Heart right ventricle (tissue), 16 donors: ENCODE results near the gene PRRG3. TPM values are rescaled to one million over a fixed set of nuclear protein-coding genes. Genes with fewer than 3 reads are reported as not detected.
A peak's percentile ranks its signal among the peaks of the same experiment; 100 is the strongest.

Experiments
- ATAC-seq, 8 donors: fragments of 200-7000 bp; cut with Tn5 transposase; one replicate each; pipeline ENCODE4 v1.9.1; 2020; ENCODE audit warnings: mild to moderate bottlenecking in 8 of 8, moderate library complexity in 8 of 8, moderate number of reproducible peaks in 1 of 8
- DNase-seq, 2 donors: peaks; one replicate each; pipeline ENCODE4 v3.0.0-alpha.2; 2020
- H3K27ac ChIP-seq, 10 donors: fragments of 200-600 bp; sonication (generic) in 2 of 10; one replicate each; pipeline versions ENCODE4 v1.5.0 to v1.8.0; 2020 to 2022; ENCODE audit warnings: mild to moderate bottlenecking in 3 of 10
- H3K27me3 ChIP-seq, 7 donors: fragments of 200-600 bp; one replicate each; pipeline ENCODE4 v1.8.0; 2021 to 2022; ENCODE audit warnings: mild to moderate bottlenecking in 2 of 7
- H3K36me3 ChIP-seq, 9 donors: fragments of 200-600 bp; sonication (generic) in 1 of 9; one replicate each; pipeline versions ENCODE4 v1.5.0 to v1.8.0; 2020 to 2022; ENCODE audit warnings: mild to moderate bottlenecking in 2 of 9
- H3K4me1 ChIP-seq, 9 donors: fragments of 200-600 bp; sonication (generic) in 1 of 9; one replicate each; pipeline versions ENCODE4 v1.5.0 to v1.8.0; 2020 to 2022; ENCODE audit warnings: mild to moderate bottlenecking in 4 of 9
- H3K4me3 ChIP-seq, 10 donors: fragments of 200-600 bp; sonication (generic) in 2 of 10; one replicate each; pipeline versions ENCODE4 v1.5.0 to v1.8.0; 2020 to 2022; ENCODE audit warnings: mild to moderate bottlenecking in 7 of 10, moderate library complexity in 2 of 10
- H3K9me3 ChIP-seq, 11 donors: fragments of 200-600 bp in 10 of 11; sonication (generic) in 2 of 11; one replicate each; pipeline versions ENCODE4 v1.5.0 to v1.8.0; 2013 to 2022; ENCODE audit warnings: mild to moderate bottlenecking in 2 of 11, control low read depth in 1 of 11, moderate library complexity in 1 of 11
- WGBS, 2 donors: extraction: QIAGEN DNeasy Blood & Tissue Kit; methylation state at CpG; one replicate each; pipeline ENCODE4 v1.1.7; 2013; ENCODE audit warnings: inconsistent platforms in 1 of 2; 5-methylcytosine and 5-hydroxymethylcytosine counted together
- intact Hi-C, 10 donors: fragments of 100-400 bp; cut with DNase I; formaldehyde crosslinking; loops; one replicate each; pipeline versions ENCODE4 v1.11.1 to v1.14.2; 2022
- polyA plus RNA-seq, 2 donors: library from polyadenylated mRNA; stranded (reverse); fragments of 200-250 nt; gene quantifications; one replicate each; pipeline ENCODE4 v1.2.3, GENCODE V29; 2013
- total RNA-seq, 10 donors: library from RNA; stranded (reverse); fragmentation: NEBNext Ultra II Directional in 3 of 10; extraction: Animal tissue kit (Norgen Biotek cat#: 25700) in 3 of 10; gene quantifications; one replicate each; pipeline versions ENCODE4 v1.2.1 to v1.2.4, GENCODE V29; 2021 to 2023
- TF ChIP-seq, protein P1 (sequence below), 9 donors: fragments of 200-600 bp; sonication (generic) in 2 of 9; IDR thresholded peaks; one replicate each; pipeline versions ENCODE4 v1.5.0 to v1.8.0; 2021 to 2022; ENCODE audit warnings: antibody characterized with exemption in 9 of 9, mild to moderate bottlenecking in 5 of 9, moderate library complexity in 1 of 9
- donor health status: Arrhythmogenic right ventricular cardiomyopathy.
- donor health status: ischemic (EF 13 %, LVEDD 7.1; RV severe dilation, severe dysfunction).
- donor health status: healthy with polysubstance abuse.
- donor health status: DM: no; HTN: yes; CAD: no.
- donor health status: DM: no; HTN: no; CAD: no.
- donor health status: ischemic (EF 25% LVEDD 6.9; RV normal size, moderate dysfunction).
- donor health status: ischemic (EF 25% LVEDD 5.7; RV mildly dilated, moderate dysfunction).
- donor health status: healthy.
- donor health status: DM: yes; HTN: yes; CAD: no.
- donor health status: Ischemic cardiomyopathy.
- donor health status: ischemic (EF 35%, LVEDD 5.7; RV mildly dilated, moderate dysfunction).
- donor health status: nonischemic (EF 11% LVEDD 7.7; RV severe dilation, severe dysfunction).
- donor health status: DM: yes; HTN: yes; CAD: no.
- donor health status: PGD.
- donor health status: ischemic (EF 29% LVEDD 5.4; RV normal size, mild dysfunction).
- donor health status: nonischemic (EF 23%, LVEDD 6.1; RV moderate dilation, normal function).

Gene PRRG3
- total and polyA plus RNA-seq, 12 donors = 0.20 to 4.4 (median 2.3) TPM

DNA sequence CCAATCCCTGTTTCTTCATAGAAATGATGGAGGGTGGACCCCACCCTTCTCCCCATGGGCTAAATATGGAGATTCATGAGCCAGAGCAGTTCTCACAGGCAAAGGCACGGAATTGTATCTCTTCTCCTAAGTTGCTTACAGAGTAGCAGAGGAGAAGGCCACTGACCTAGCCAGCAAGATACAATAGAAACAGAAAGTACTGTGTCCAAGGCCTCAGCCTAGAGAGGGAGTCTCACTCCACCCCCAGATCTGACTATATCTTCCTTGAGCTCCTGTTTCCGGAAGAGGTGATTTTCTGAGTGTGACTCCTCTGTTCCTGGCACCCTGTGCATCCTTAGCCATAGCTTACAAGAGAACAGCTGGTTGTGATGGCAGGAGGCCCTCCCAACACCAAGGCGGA is 20.5 kb downstream of the PRRG3 start, which contains the start of gene FATE1:
Gene FATE1 (plus strand): TSS at position 284 of the 400 bp plus-strand sequence. CDS start 85 bp downstream, at position 369.
- Histone ChIP-seq H3K9me3 (no peaks in the 10 kb centered on the region), H3K27me3 (peaks cover 0 to 9% (median 0%) of the 10 kb centered on the region in 7 donors), H3K36me3 (no peaks in the 10 kb centered on the region), H3K4me3 (no peak within 1 kb of the TSS), H3K4me1 (peaks cover 0 to 23% (median 5%) of the 10 kb centered on the region in 9 donors), H3K27ac (peak within 1 kb of the TSS in 3 of 10 donors; percentile 12 to 29 (median 13))
- DNase-seq (no peak), ATAC-seq (peak in 3 of 8 donors; percentile 38 to 45 (median 44))
- TF ChIP-seq, protein P1, sequence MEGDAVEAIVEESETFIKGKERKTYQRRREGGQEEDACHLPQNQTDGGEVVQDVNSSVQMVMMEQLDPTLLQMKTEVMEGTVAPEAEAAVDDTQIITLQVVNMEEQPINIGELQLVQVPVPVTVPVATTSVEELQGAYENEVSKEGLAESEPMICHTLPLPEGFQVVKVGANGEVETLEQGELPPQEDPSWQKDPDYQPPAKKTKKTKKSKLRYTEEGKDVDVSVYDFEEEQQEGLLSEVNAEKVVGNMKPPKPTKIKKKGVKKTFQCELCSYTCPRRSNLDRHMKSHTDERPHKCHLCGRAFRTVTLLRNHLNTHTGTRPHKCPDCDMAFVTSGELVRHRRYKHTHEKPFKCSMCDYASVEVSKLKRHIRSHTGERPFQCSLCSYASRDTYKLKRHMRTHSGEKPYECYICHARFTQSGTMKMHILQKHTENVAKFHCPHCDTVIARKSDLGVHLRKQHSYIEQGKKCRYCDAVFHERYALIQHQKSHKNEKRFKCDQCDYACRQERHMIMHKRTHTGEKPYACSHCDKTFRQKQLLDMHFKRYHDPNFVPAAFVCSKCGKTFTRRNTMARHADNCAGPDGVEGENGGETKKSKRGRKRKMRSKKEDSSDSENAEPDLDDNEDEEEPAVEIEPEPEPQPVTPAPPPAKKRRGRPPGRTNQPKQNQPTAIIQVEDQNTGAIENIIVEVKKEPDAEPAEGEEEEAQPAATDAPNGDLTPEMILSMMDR (IDR thresholded peaks at IDR 0.05) = no peak
- intact Hi-C loops = no loop called here
- 51 to 68% methylated on average over 3 of the region's 3 CpGs for WGBS, 2 donors

DNA sequence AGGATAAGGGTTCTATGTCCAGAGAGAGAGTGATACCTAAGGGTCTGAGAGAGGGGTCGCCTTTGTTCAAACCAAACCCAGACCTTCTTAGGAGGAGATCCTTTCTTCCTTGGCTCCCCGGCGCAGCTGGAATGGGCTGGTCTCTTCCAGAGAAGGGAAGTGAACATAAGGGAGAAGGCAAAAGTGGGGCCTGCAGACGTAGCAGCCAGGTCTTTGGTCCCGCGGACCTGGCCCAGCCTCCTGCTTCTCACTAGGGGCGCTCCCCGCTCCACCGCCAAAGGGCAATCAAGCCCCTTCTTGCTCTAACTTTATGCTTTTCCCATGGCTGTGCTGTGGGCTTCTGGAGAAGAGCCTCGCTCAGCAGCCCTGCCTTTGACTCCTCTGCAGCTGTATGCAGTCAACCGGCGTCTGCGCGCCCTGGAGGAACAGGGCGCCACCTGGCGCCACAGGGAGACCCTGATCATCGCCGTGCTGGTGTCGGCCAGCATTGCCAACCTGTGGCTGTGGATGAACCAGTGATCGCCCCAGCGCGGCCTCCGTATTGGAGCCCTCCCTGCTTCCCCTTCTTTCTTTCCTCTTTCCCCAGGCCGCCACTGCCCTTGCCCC is 27.1 kb downstream of the PRRG3 start:
- no peaks in the 10 kb centered on the region for H3K36me3 ChIP-seq
- peaks cover 0 to 18% (median 10%) of the 10 kb centered on the region in 9 donors for H3K4me1 ChIP-seq
- DNase-seq = peak; percentile 13 to 40
- peaks cover 0 to 4% (median 0%) of the 10 kb centered on the region in 7 donors for H3K27me3 ChIP-seq
- no peaks in the 10 kb centered on the region for H3K9me3 ChIP-seq
- H3K27ac ChIP-seq = peak overlapping the region in 5 of 10 donors; percentile 25 to 56 (median 47)
- TF ChIP-seq, protein P1 (IDR thresholded peaks at IDR 0.05) = peak in 8 of 9 donors; percentile 17 to 53 (median 36)
- WGBS, 2 donors = 58 to 59% methylated on average over 19 to 24 of the region's 24 CpGs
- peak in 6 of 8 donors; percentile 27 to 69 (median 54) for ATAC-seq
- no peak overlapping the region for H3K4me3 ChIP-seq
- intact Hi-C loops = loop anchor here in 2 of 10 donors (5.0 kb wide), 1 partner anchor 570 kb away; no protein-coding TSS in a partner anchor

DNA sequence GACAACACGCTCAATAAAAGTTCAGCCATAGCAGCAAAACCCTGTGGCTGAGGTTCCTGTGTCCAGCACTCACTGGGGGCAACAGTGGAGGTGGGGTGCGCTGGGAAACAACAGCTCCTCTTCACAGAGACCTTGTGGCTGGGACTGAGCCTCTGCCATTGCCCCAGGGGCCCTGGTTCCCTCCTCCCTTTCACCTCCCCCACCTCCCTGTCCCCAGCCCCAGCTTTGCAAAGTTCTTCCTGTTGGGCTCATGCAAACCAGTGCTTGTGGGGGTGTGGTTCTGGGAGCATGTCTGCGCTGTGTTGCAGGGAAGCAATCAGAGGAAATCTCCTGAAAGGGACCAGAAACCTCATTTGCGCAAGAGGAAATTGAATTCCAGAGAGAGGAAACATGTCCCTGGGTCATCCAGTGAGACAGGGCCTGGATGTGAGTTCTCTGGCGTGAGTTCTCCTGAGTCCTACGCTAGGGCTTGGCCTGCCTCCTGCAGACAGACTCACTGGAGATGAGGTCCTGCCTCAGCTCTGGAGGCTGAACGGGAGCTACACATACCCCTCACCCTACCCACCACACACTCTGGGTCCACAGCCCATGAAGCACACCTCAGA is 28.0 kb downstream of the PRRG3 start:
- H3K4me3 ChIP-seq = no peak overlapping the region
- H3K27ac ChIP-seq = peak overlapping the region in 7 of 10 donors; percentile 35 to 70 (median 58)
- TF ChIP-seq, protein P1 (IDR thresholded peaks at IDR 0.05) = peak in 1 of 9 donors; percentile 10
- no peaks in the 10 kb centered on the region for H3K9me3 ChIP-seq
- peaks cover 0 to 18% (median 10%) of the 10 kb centered on the region in 9 donors for H3K4me1 ChIP-seq
- intact Hi-C loops = loop anchor here in 2 of 10 donors (5.0 kb wide), 1 partner anchor 571 kb away; no protein-coding TSS in a partner anchor
- peaks cover 0 to 4% (median 0%) of the 10 kb centered on the region in 7 donors for H3K27me3 ChIP-seq
- H3K36me3 ChIP-seq = no peaks in the 10 kb centered on the region
- 67 to 70% methylated on average over 7 of the region's 7 CpGs for WGBS, 2 donors
- ATAC-seq = peak; percentile 21 to 87 (median 81)
- peak in 1 of 2 donors; percentile 39 for DNase-seq

DNA sequence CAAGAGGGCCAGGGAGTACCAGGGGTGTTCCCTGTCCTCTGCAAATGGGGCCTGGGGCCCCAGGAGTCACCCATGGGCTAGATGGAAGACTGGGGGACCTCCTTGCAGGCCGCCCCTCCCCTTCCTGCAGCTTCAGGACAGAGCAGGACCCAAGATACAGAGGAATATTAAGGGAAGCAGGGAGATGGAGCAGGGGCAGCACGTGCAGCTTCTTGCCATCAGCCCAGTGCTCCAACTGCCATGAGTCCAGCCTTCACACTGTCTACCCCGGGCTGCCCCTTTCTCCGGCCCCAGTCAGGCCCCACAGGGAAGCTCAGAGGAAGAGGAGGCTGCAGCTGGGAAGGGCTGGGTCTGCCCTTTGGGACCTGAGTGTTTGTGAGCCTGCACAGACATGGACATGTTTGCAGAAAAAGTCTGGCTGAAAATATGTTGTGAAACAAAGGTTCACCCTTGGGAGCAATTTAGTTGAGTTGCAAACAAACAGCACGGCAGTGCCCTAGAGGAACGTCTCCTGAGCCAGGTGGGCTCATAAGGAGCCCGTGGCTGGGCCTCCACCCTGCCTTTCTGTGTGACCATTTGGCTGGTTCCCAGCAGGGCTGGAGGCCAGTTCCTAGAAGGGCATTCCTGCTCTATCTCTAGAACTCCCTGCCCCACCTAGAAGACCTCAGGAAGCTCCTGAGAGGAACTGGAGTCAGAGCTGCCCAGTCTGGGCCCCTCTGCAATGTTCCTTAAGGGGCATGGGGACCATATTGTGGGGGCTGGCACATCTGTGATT is 29.5 kb downstream of the PRRG3 start:
- peaks cover 0 to 4% (median 0%) of the 10 kb centered on the region in 7 donors for H3K27me3 ChIP-seq
- ATAC-seq (peak in 2 of 8 donors; percentile 22 to 31), DNase-seq (no peak)
- H3K4me1 ChIP-seq = peaks cover 0 to 18% (median 10%) of the 10 kb centered on the region in 9 donors
- intact Hi-C loops = loop anchor here in 2 of 10 donors (5.0 kb wide), 1 partner anchor 572 kb away; no protein-coding TSS in a partner anchor
- H3K9me3 ChIP-seq = no peaks in the 10 kb centered on the region
- TF ChIP-seq, protein P1 (IDR thresholded peaks at IDR 0.05) = no peak
- H3K4me3 ChIP-seq = no peak overlapping the region
- peak overlapping the region in 6 of 10 donors; percentile 35 to 70 (median 61) for H3K27ac ChIP-seq
- WGBS, 2 donors = 34 to 49% methylated on average over 5 to 7 of the region's 7 CpGs
- no peaks in the 10 kb centered on the region for H3K36me3 ChIP-seq
